SW 1271 (cell line): ENCODE measurements around the gene OSBP2.

Experiments
- DNase-seq, 2 experiments: peaks; one replicate each; lab custom pipeline; 2025; lab: John Stamatoyannopoulos, UW

OSBP2 gene

GRCh38 chr22:30881361-30882183 is 186.9 kb downstream of the OSBP2 start:
- no peak for DNase-seq

- DNase-seq: no peak
These were observed 187.6 kb downstream of the OSBP2 start for GRCh38 chr22:30882184-30882717.

GRCh38 chr22:30882974-30883533 is 188.4 kb downstream of the OSBP2 start:
- DNase-seq: no peak

- DNase-seq: no peak
These were observed 189.0 kb downstream of the OSBP2 start for GRCh38 chr22:30883586-30884145.

- no peak for DNase-seq
These were observed 189.7 kb downstream of the OSBP2 start for GRCh38 chr22:30884211-30885000.

GRCh38 chr22:30885001-30885366 is 190.3 kb downstream of the OSBP2 start:
- DNase-seq: no peak

- DNase-seq: no peak
These were observed 190.9 kb downstream of the OSBP2 start for GRCh38 chr22:30885591-30885990.

GRCh38 chr22:30887453-30887852 is 192.8 kb downstream of the OSBP2 start:
- DNase-seq: no peak

GRCh38 chr22:30887861-30888260 is 193.2 kb downstream of the OSBP2 start:
- no peak for DNase-seq

GRCh38 chr22:30889268-30889995 is 194.8 kb downstream of the OSBP2 start:
- DNase-seq: no peak

- DNase-seq: no peak
These were observed 195.4 kb downstream of the OSBP2 start for GRCh38 chr22:30889996-30890480.

- no peak for DNase-seq
These were observed 196.2 kb downstream of the OSBP2 start for GRCh38 chr22:30890686-30891442.

- DNase-seq: no peak
These were observed 196.7 kb downstream of the OSBP2 start for GRCh38 chr22:30891443-30891755.

GRCh38 chr22:30891781-30892180 is 197.1 kb downstream of the OSBP2 start:
- DNase-seq: no peak

- DNase-seq: no peak
These were observed 197.6 kb downstream of the OSBP2 start for GRCh38 chr22:30892286-30892685.

- DNase-seq: no peak
These were observed 198.1 kb downstream of the OSBP2 start for GRCh38 chr22:30892731-30893221.

GRCh38 chr22:30893434-30894370 is 199.0 kb downstream of the OSBP2 start:
- DNase-seq: no peak

- DNase-seq: no peak
These were observed 199.7 kb downstream of the OSBP2 start for GRCh38 chr22:30894371-30894740.

- DNase-seq: no peak
These were observed 208.1 kb downstream of the OSBP2 start for GRCh38 chr22:30902496-30903357.
